Esophagus muscularis mucosa (tissue), 4 donors: ENCODE measurements around the gene BMPR1A.
A peak's percentile ranks its signal among the peaks of the same experiment; 100 is the strongest.

Source experiments
- CTCF ChIP-seq, 3 experiments: fragments of 200-600 bp in 2 of 3; fragments of 450-650 bp in 1 of 3; sonication (generic) in 2 of 3; IDR thresholded peaks; one replicate each; pipeline ENCODE4 v1.5.1; 2017 to 2019; ENCODE audit warnings: antibody characterized with exemption in 3 of 3, mild to moderate bottlenecking in 2 of 3, moderate library complexity in 1 of 3
- EP300 ChIP-seq: sonication (generic); formaldehyde crosslinking; IDR thresholded peaks from one replicate; pipeline ENCODE4 v1.6.1; 2017; ENCODE audit warnings: antibody characterized with exemption
- POLR2A ChIP-seq: fragments of 450-650 bp; IDR thresholded peaks from one replicate; pipeline ENCODE4 v1.6.1; 2017; ENCODE audit warnings: antibody characterized with exemption, moderate library complexity, mild to moderate bottlenecking, low read depth
- POLR2AphosphoS5 ChIP-seq, 2 donors: sonication (generic); formaldehyde crosslinking; IDR thresholded peaks; one replicate each; pipeline ENCODE4 v1.6.1; 2017; ENCODE audit warnings: antibody characterized with exemption in 2 of 2

DNA sequence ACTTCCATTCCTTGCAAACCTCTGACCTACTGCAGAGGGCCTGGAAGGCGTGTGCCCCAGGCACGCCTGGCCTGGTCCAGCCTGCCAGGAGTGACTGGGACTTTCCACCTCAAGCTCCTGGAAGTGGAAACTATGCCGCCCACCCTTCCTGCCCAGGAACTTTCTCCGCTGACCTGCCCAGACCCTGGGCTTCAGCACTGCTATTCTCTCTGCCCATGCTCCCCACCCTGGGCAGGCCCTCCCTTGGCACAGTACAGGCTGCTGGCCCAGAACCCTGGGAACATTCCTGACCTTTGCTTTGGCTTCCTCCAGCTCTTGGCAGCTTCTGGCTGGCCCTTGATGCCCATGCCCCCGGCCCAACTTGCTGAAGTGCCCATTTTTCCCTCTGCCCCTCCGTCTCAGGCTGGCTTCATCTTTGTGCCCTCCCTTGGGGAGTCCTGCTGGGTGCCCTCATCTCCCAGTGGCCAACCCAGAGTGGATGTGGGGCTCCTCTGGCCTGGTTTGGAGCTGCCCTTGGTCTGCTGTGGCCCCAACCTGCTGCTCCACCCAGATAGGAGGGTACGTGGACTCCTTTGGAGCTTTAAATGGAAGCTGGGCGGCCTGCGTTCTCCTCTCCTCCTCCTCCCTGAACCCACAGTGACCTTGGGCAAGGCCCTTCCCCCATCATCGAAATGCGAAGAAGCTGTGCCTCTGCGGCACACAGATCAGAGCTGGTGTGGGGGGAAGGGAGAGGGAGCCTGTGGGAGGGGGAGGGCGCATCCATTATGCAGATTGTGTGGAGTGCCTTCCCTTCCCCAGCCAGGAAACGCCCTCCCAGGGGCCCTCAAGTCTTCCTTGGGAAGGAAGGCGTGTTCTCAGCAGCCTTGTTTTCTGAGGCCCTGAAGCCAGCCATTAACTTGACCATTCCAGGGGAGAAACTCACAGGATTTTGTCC, 197.6 kb downstream of the BMPR1A start:
- TF ChIP-seq EP300 (no peak), POLR2AphosphoS5 (IDR thresholded peaks at IDR 0.05) (peak; percentile 26 to 64), CTCF (IDR thresholded peaks at IDR 0.05) (no peak), POLR2A (no peak)
